Measurements from ENCODE around the gene INHA. TPM values are rescaled to one million over a fixed set of nuclear protein-coding genes. Genes with fewer than 3 reads are reported as not detected.

Gene INHA
- total RNA-seq, 1 experiment from 2014 or later: 0.80 TPM

- H3K36me3 Mint-ChIP-seq (ENCODE audit: insufficient read depth, unreplicated experiment): peaks cover 37% of the 10 kb centered on the region
- TF ChIP-seq CTCF (IDR thresholded peaks at IDR 0.05; ENCODE audit: unreplicated experiment): no peak
- BruUV-seq (replicated peaks): no TSS peak
- H3K4me1 Mint-ChIP-seq (ENCODE audit: low read depth, unreplicated experiment): peaks cover 11% of the 10 kb centered on the region
- H3K4me3 Mint-ChIP-seq (ENCODE audit: low read depth, unreplicated experiment): peak within 1 kb of the TSS; percentile 51
- intact Hi-C loops (cut with micrococcal nuclease; ENCODE audit: unreplicated experiment): no loop called here
- H3K27me3 Mint-ChIP-seq (ENCODE audit: unreplicated experiment): peaks cover 8% of the 10 kb centered on the region
- peak; percentile 79 for DNase-seq
- H3K27ac Mint-ChIP-seq (ENCODE audit: unreplicated experiment): peak within 1 kb of the TSS; percentile 16
- H3K9me3 Mint-ChIP-seq (ENCODE audit: low read depth, unreplicated experiment): no peaks in the 10 kb centered on the region
- CTCF ChIA-PET: interaction anchor here (0.8 to 1.5 kb wide), 4 partner anchors 11 to 30 kb away, joined by 3 to 6 read pairs (median 4); no protein-coding TSS in a partner anchor
Measured at GRCh38 chr2:219571311-219572236, 536 bp upstream of the INHA start, which contains the start of gene OBSL1. TSS of gene OBSL1 (minus strand) at chr2:219571539. CDS start at chr2:219571232, 307 bp downstream.

- no peak overlapping the region for H3K27ac Mint-ChIP-seq (ENCODE audit: unreplicated experiment)
- H3K36me3 Mint-ChIP-seq (ENCODE audit: insufficient read depth, unreplicated experiment): peaks cover 41% of the 10 kb centered on the region
- no peaks in the 10 kb centered on the region for H3K9me3 Mint-ChIP-seq (ENCODE audit: low read depth, unreplicated experiment)
- no peak for TF ChIP-seq CTCF (IDR thresholded peaks at IDR 0.05; ENCODE audit: unreplicated experiment)
- intact Hi-C loops (cut with micrococcal nuclease; ENCODE audit: unreplicated experiment): no loop called here
- DNase-seq: no peak
- H3K27me3 Mint-ChIP-seq (ENCODE audit: unreplicated experiment): peaks cover 8% of the 10 kb centered on the region
- no peak overlapping the region for H3K4me3 Mint-ChIP-seq (ENCODE audit: low read depth, unreplicated experiment)
- BruUV-seq (replicated peaks): no TSS peak
- CTCF ChIA-PET: no interaction called here
- peaks cover 21% of the 10 kb centered on the region for H3K4me1 Mint-ChIP-seq (ENCODE audit: low read depth, unreplicated experiment)
Measured at GRCh38 chr2:219573166-219573565, 1.1 kb downstream of the INHA start.

GRCh38 chr2:219574484-219575311, 2.6 kb downstream of the INHA start:
- H3K27ac Mint-ChIP-seq (ENCODE audit: unreplicated experiment): no peak overlapping the region
- DNase-seq: no peak
- H3K9me3 Mint-ChIP-seq (ENCODE audit: low read depth, unreplicated experiment): no peaks in the 10 kb centered on the region
- peaks cover 21% of the 10 kb centered on the region for H3K4me1 Mint-ChIP-seq (ENCODE audit: low read depth, unreplicated experiment)
- no peak for TF ChIP-seq CTCF (IDR thresholded peaks at IDR 0.05; ENCODE audit: unreplicated experiment)
- H3K36me3 Mint-ChIP-seq (ENCODE audit: insufficient read depth, unreplicated experiment): peaks cover 38% of the 10 kb centered on the region
- H3K4me3 Mint-ChIP-seq (ENCODE audit: low read depth, unreplicated experiment): no peak overlapping the region
- peaks cover 8% of the 10 kb centered on the region for H3K27me3 Mint-ChIP-seq (ENCODE audit: unreplicated experiment)
- intact Hi-C loops (cut with micrococcal nuclease; ENCODE audit: unreplicated experiment): no loop called here
- CTCF ChIA-PET: interaction anchor here (1.0 kb wide), 1 partner anchor 19 kb away, joined by 5 read pairs; no protein-coding TSS in a partner anchor
- no TSS peak for BruUV-seq (replicated peaks)
